ENCODE measurements around the gene FOXP1. TPM values are rescaled to one million over a fixed set of nuclear protein-coding genes. Genes with fewer than 3 reads are reported as not detected.

The FOXP1 gene
- total and polyA plus RNA-seq, 2 experiments from 2014 or later = 37.4 to 59.9 TPM

- Histone ChIP-seq H3K9me3 (ENCODE audit: low read depth) (no peaks in the 10 kb centered on the region), H3K4me3 (no peak overlapping the region), H3K4me2 (ENCODE audit: unreplicated experiment) (no peak overlapping the region), H3K4me1 (ENCODE audit: insufficient read depth) (no peaks in the 10 kb centered on the region), H3K9me2 (ENCODE audit: insufficient read depth) (no peaks in the 10 kb centered on the region), H3K9ac (no peak overlapping the region), H3F3A (ENCODE audit: insufficient read depth) (no peaks in the 10 kb centered on the region), H3K36me3 (ENCODE audit: low read depth) (no peaks in the 10 kb centered on the region), H4K20me1 (ENCODE audit: insufficient read depth) (no peaks in the 10 kb centered on the region), H2AFZ (no peak overlapping the region), H3K27ac (no peak overlapping the region), H3K79me2 (ENCODE audit: insufficient read depth) (no peaks in the 10 kb centered on the region), H3K27me3 (replicated peaks; ENCODE audit: insufficient read depth) (no peaks in the 10 kb centered on the region)
- no peak for DNase-seq
- TF ChIP-seq EZH2phosphoT487 (IDR thresholded peaks at IDR 0.05; ENCODE audit: insufficient read depth, low read depth) = no peak
- TF ChIP-seq EZH2 (IDR thresholded peaks at IDR 0.05; ENCODE audit: insufficient read depth, poor library complexity, severe bottlenecking) = no peak
- in situ Hi-C loops (cut with MboI) = no loop called here
- 91 to 92% methylated on average over 7 of the region's 7 CpGs for WGBS, 2 experiments (ENCODE audit: low coverage in 1 of 2, low lambda C conversion rate in 2 of 2, missing lambda C conversion rate in 2 of 2)
These were observed 288.6 kb downstream of the FOXP1 start for GRCh38 chr3:71294919-71295318.

DNA sequence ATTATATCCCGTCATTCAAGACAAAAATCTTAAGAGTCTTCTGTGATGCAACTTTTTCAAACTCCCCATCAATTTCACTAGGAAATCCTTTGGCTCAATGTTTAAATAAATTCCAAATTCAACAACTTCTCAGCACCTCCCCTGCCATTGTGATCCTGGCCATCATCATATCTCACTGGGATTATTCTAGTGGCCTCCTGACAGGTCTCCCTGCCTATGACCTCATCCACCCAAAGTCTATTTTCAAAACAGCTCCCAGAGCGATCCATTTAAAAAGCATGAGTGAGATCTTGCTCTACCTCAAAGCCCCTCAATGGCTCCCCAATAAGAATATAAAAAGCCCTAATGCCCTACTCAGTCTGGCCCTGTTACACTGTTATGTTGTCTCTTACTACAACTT lies 293.2 kb downstream of the FOXP1 start:
- TF ChIP-seq EZH2 (IDR thresholded peaks at IDR 0.05; ENCODE audit: insufficient read depth, poor library complexity, severe bottlenecking) (no peak), EZH2phosphoT487 (IDR thresholded peaks at IDR 0.05; ENCODE audit: insufficient read depth, low read depth) (no peak)
- Histone ChIP-seq H3K79me2 (ENCODE audit: insufficient read depth) (no peaks in the 10 kb centered on the region), H3K27ac (no peak overlapping the region), H3K4me1 (ENCODE audit: insufficient read depth) (0 out of 2 replicates have a peak, but pooled peaks cover 4% of the 10 kb centered on the region), H3K4me3 (no peak overlapping the region), H3K9me2 (ENCODE audit: insufficient read depth) (no peaks in the 10 kb centered on the region), H4K20me1 (ENCODE audit: insufficient read depth) (no peaks in the 10 kb centered on the region), H3K9me3 (ENCODE audit: low read depth) (no peaks in the 10 kb centered on the region), H3K9ac (no peak overlapping the region), H2AFZ (no peak overlapping the region), H3F3A (ENCODE audit: insufficient read depth) (no peaks in the 10 kb centered on the region), H3K36me3 (ENCODE audit: low read depth) (no peaks in the 10 kb centered on the region), H3K4me2 (ENCODE audit: unreplicated experiment) (no peak overlapping the region), H3K27me3 (replicated peaks; ENCODE audit: insufficient read depth) (no peaks in the 10 kb centered on the region)
- in situ Hi-C loops (cut with MboI) = no loop called here
- DNase-seq = no peak
- 100% methylated on average over 2 of the region's 2 CpGs for WGBS, 2 experiments (ENCODE audit: low coverage in 1 of 2, low lambda C conversion rate in 2 of 2, missing lambda C conversion rate in 2 of 2)

DNA sequence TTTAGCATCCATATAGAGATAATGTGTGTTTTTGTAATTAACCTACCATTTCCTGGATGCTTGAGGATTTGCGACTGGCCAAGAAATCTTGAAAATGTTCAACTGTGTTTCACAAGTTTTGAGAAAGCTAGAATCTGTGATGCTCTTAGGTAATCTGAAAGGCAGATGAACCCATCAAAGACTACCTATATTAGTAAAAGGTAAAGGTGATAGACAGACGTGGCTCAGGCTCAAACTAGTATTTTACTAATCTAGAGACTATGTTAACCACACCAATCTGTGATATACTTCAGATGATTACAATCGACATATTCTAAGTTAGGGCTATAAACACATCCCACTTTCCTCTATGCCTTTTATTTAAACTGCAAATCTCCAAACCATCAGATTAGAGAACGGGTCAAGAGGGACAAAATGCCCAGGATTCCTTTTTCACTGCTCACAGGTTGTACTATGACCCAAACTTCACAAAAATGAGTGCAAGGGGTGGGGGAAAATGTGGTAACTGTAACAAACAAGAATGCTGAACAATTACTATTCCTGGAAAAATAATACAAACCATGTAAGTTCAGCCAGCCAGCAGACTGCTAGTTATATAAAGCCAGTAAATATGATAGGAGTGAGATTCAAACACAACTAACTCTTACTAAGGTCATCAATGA lies 295.1 kb downstream of the FOXP1 start:
- Histone ChIP-seq H3K79me2 (ENCODE audit: insufficient read depth) (peaks cover 9% of the 10 kb centered on the region; the same call in 1 of the 2 replicates), H3F3A (ENCODE audit: insufficient read depth) (no peaks in the 10 kb centered on the region), H3K4me2 (ENCODE audit: unreplicated experiment) (no peak overlapping the region), H3K27ac (no peak overlapping the region), H3K9me2 (ENCODE audit: insufficient read depth) (no peaks in the 10 kb centered on the region), H3K4me1 (ENCODE audit: insufficient read depth) (0 out of 2 replicates have a peak, but pooled peaks cover 4% of the 10 kb centered on the region), H3K9me3 (ENCODE audit: low read depth) (no peaks in the 10 kb centered on the region), H3K4me3 (no peak overlapping the region), H4K20me1 (ENCODE audit: insufficient read depth) (no peaks in the 10 kb centered on the region), H2AFZ (no peak overlapping the region), H3K27me3 (replicated peaks; ENCODE audit: insufficient read depth) (no peaks in the 10 kb centered on the region), H3K36me3 (ENCODE audit: low read depth) (no peaks in the 10 kb centered on the region), H3K9ac (no peak overlapping the region)
- DNase-seq = peak; percentile 18
- in situ Hi-C loops (cut with MboI) = no loop called here
- TF ChIP-seq EZH2phosphoT487 (IDR thresholded peaks at IDR 0.05; ENCODE audit: insufficient read depth, low read depth) = no peak
- no peak for TF ChIP-seq EZH2 (IDR thresholded peaks at IDR 0.05; ENCODE audit: insufficient read depth, poor library complexity, severe bottlenecking)
- WGBS, 2 experiments (ENCODE audit: low coverage in 1 of 2, low lambda C conversion rate in 2 of 2, missing lambda C conversion rate in 2 of 2) = 86 to 91% methylated on average over 4 of the region's 4 CpGs

GRCh38 chr3:71285086-71285485 lies 298.4 kb downstream of the FOXP1 start:
- Histone ChIP-seq H3K27me3 (replicated peaks; ENCODE audit: insufficient read depth) (no peaks in the 10 kb centered on the region), H3K4me2 (ENCODE audit: unreplicated experiment) (no peak overlapping the region), H3K4me3 (no peak overlapping the region), H3K27ac (no peak overlapping the region), H2AFZ (no peak overlapping the region), H4K20me1 (ENCODE audit: insufficient read depth) (no peaks in the 10 kb centered on the region), H3K4me1 (ENCODE audit: insufficient read depth) (0 out of 2 replicates have a peak, but pooled peaks cover 4% of the 10 kb centered on the region), H3K36me3 (ENCODE audit: low read depth) (no peaks in the 10 kb centered on the region), H3K9me2 (ENCODE audit: insufficient read depth) (no peaks in the 10 kb centered on the region), H3K9ac (no peak overlapping the region), H3K9me3 (ENCODE audit: low read depth) (no peaks in the 10 kb centered on the region), H3K79me2 (ENCODE audit: insufficient read depth) (peaks cover 9% of the 10 kb centered on the region; the same call in 1 of the 2 replicates), H3F3A (ENCODE audit: insufficient read depth) (no peaks in the 10 kb centered on the region)
- TF ChIP-seq EZH2 (IDR thresholded peaks at IDR 0.05; ENCODE audit: insufficient read depth, poor library complexity, severe bottlenecking) = no peak
- no peak for TF ChIP-seq EZH2phosphoT487 (IDR thresholded peaks at IDR 0.05; ENCODE audit: insufficient read depth, low read depth)
- in situ Hi-C loops (cut with MboI) = no loop called here
- DNase-seq = no peak
- WGBS, 2 experiments (ENCODE audit: low coverage in 1 of 2, low lambda C conversion rate in 2 of 2, missing lambda C conversion rate in 2 of 2) = 92 to 96% methylated on average over 5 of the region's 5 CpGs
